Mesothelial cell of epicardium (in vitro differentiated cells): ENCODE results near the gene TMEM87A. TPM values are rescaled to one million over a fixed set of nuclear protein-coding genes. Genes with fewer than 3 reads are reported as not detected.
A peak's percentile ranks its signal among the peaks of the same experiment; 100 is the strongest.

ENCODE experiments used
- DNase-seq, 2 experiments: peaks; one replicate each; pipeline ENCODE4 v3.0.0; 2021; ENCODE audit warnings: low spot score in 2 of 2; ENCODE audit not compliant: unreplicated experiment in 2 of 2
- H3K27ac Mint-ChIP-seq: 2 replicates; pipeline ENCODE4 v1.8.0; 2021; ENCODE audit warnings: mixed read lengths
- H3K27me3 Mint-ChIP-seq: 2 replicates; pipeline ENCODE4 v1.8.0; 2021; ENCODE audit warnings: low read depth, mixed read lengths
- H3K36me3 Mint-ChIP-seq: 2 replicates; pipeline ENCODE4 v1.8.0; 2021; ENCODE audit warnings: mixed read lengths
- H3K4me1 Mint-ChIP-seq: 2 replicates; pipeline ENCODE4 v1.8.0; 2021; ENCODE audit warnings: mixed read lengths
- H3K4me3 Mint-ChIP-seq: 2 replicates; pipeline ENCODE4 v1.8.0; 2021; ENCODE audit warnings: mild to moderate bottlenecking, moderate library complexity, mixed read lengths
- H3K9me3 Mint-ChIP-seq: 2 replicates; pipeline ENCODE4 v1.8.0; 2021; ENCODE audit warnings: mixed read lengths
- CTCF ChIP-seq: fragments of 200-600 bp; sonication (generic); IDR thresholded peaks from one replicate; pipeline ENCODE4 v1.5.0; 2021; ENCODE audit warnings: antibody characterized with exemption; ENCODE audit not compliant: unreplicated experiment
- total RNA-seq: library from RNA; stranded (reverse); gene quantifications from 3 replicates; pipeline ENCODE4 v1.2.1, GENCODE V29; 2021

TMEM87A gene
- total RNA-seq, 1 donor from 2014 or later = 56.1 TPM

GRCh38 chr15:42275780-42276391 is 2.7 kb upstream of the TMEM87A start:
- no peak for TF ChIP-seq CTCF
- Mint-ChIP-seq H3K27me3 (no peaks in the 10 kb centered on the region), H3K36me3 (peaks cover 3% of the 10 kb centered on the region), H3K4me3 (peak overlapping the region; percentile 33), H3K9me3 (no peaks in the 10 kb centered on the region), H3K4me1 (peaks cover 36% of the 10 kb centered on the region), H3K27ac (peak overlapping the region; percentile 83)
- no peak for DNase-seq

- peak overlapping the region; percentile 99 for H3K4me3 Mint-ChIP-seq
- H3K9me3 Mint-ChIP-seq = no peaks in the 10 kb centered on the region
- H3K36me3 Mint-ChIP-seq = peaks cover 3% of the 10 kb centered on the region
- peak overlapping the region; percentile 100 for H3K27ac Mint-ChIP-seq
- no peak for TF ChIP-seq CTCF
- H3K4me1 Mint-ChIP-seq = peaks cover 39% of the 10 kb centered on the region
- DNase-seq = no peak
- no peaks in the 10 kb centered on the region for H3K27me3 Mint-ChIP-seq
These were observed 1.4 kb upstream of the TMEM87A start for GRCh38 chr15:42274702-42274989.

GRCh38 chr15:42273900-42274701 is 868 bp upstream of the TMEM87A start:
- H3K4me3 Mint-ChIP-seq = peak overlapping the region; percentile 99
- peaks cover 41% of the 10 kb centered on the region for H3K4me1 Mint-ChIP-seq
- no peak for TF ChIP-seq CTCF
- DNase-seq = peak in 1 of 2 experiments; percentile 65
- H3K27me3 Mint-ChIP-seq = no peaks in the 10 kb centered on the region
- no peaks in the 10 kb centered on the region for H3K9me3 Mint-ChIP-seq
- peak overlapping the region; percentile 100 for H3K27ac Mint-ChIP-seq
- peaks cover 3% of the 10 kb centered on the region for H3K36me3 Mint-ChIP-seq

- Mint-ChIP-seq H3K4me3 (peak overlapping the region; percentile 48), H3K9me3 (peaks cover 1% of the 10 kb centered on the region), H3K27ac (peak overlapping the region; percentile 67), H3K27me3 (no peaks in the 10 kb centered on the region), H3K36me3 (peaks cover 8% of the 10 kb centered on the region), H3K4me1 (peaks cover 42% of the 10 kb centered on the region)
- no peak for DNase-seq
- TF ChIP-seq CTCF = no peak
These were observed 2.2 kb downstream of the TMEM87A start for GRCh38 chr15:42270996-42271395.

GRCh38 chr15:42270551-42270950 is 2.7 kb downstream of the TMEM87A start:
- H3K36me3 Mint-ChIP-seq = peaks cover 13% of the 10 kb centered on the region
- H3K27ac Mint-ChIP-seq = peak overlapping the region; percentile 67
- H3K4me3 Mint-ChIP-seq = peak overlapping the region; percentile 48
- DNase-seq = no peak
- TF ChIP-seq CTCF = no peak
- peaks cover 38% of the 10 kb centered on the region for H3K4me1 Mint-ChIP-seq
- H3K9me3 Mint-ChIP-seq = peaks cover 5% of the 10 kb centered on the region
- no peaks in the 10 kb centered on the region for H3K27me3 Mint-ChIP-seq
